Heart left ventricle (tissue), 16 donors: ENCODE data around the gene ERN1. TPM values are rescaled to one million over a fixed set of nuclear protein-coding genes. Genes with fewer than 3 reads are reported as not detected.

ENCODE experiments used
- ATAC-seq, 4 donors: fragments of 200-7000 bp; cut with Tn5 transposase; one replicate each; pipeline ENCODE4 v1.9.1; 2020 to 2022; ENCODE audit warnings: moderate library complexity in 4 of 4, mild to moderate bottlenecking in 3 of 4, moderate number of reproducible peaks in 1 of 4
- DNase-seq, 5 donors: peaks; one replicate each; pipeline ENCODE4 v3.0.0-alpha.2; 2020
- H3K27ac ChIP-seq, 12 donors: fragments of 200-600 bp; sonication (generic) in 4 of 12; one replicate each; pipeline versions ENCODE4 v1.5.0 to v1.8.0; 2016 to 2022; ENCODE audit warnings: mild to moderate bottlenecking in 2 of 12
- H3K27me3 ChIP-seq, 9 donors: fragments of 200-600 bp; sonication (generic) in 2 of 9; one replicate each; pipeline versions ENCODE4 v1.5.1 to v1.8.0; 2016 to 2022; ENCODE audit warnings: mild to moderate bottlenecking in 3 of 9
- H3K36me3 ChIP-seq, 9 donors: fragments of 200-600 bp; sonication (generic) in 2 of 9; one replicate each; pipeline versions ENCODE4 v1.5.0 to v1.8.0; 2018 to 2022; ENCODE audit warnings: mild to moderate bottlenecking in 2 of 9
- H3K4me1 ChIP-seq, 12 donors: fragments of 200-600 bp; sonication (generic) in 4 of 12; one replicate each; pipeline versions ENCODE4 v1.5.0 to v1.8.0; 2016 to 2022; ENCODE audit warnings: mild to moderate bottlenecking in 3 of 12
- H3K4me3 ChIP-seq, 12 donors: fragments of 200-600 bp; sonication (generic) in 4 of 12; one replicate each; pipeline versions ENCODE4 v1.5.0 to v1.8.0; 2017 to 2022; ENCODE audit warnings: mild to moderate bottlenecking in 9 of 12, moderate library complexity in 4 of 12
- H3K9me3 ChIP-seq, 12 donors: fragments of 200-600 bp; sonication (generic) in 4 of 12; one replicate each; pipeline versions ENCODE4 v1.5.0 to v1.8.0; 2016 to 2022; ENCODE audit warnings: mild to moderate bottlenecking in 1 of 12
- POLR2A ChIP-seq, 2 donors: fragments of 450-650 bp; IDR thresholded peaks; one replicate each; pipeline ENCODE4 v1.6.1; 2017; ENCODE audit warnings: antibody characterized with exemption in 2 of 2, mild to moderate bottlenecking in 2 of 2, moderate library complexity in 2 of 2
- WGBS, 4 donors: extraction: QIAGEN DNeasy Blood & Tissue Kit in 2 of 4; methylation state at CpG; one replicate each; pipeline versions ENCODE4 v1.1.5 to v1.1.7; 2013 to 2018; 5-methylcytosine and 5-hydroxymethylcytosine counted together
- intact Hi-C, 10 donors: fragments of 100-400 bp; cut with DNase I; formaldehyde crosslinking; loops; one replicate each; pipeline versions ENCODE4 v1.11.1 to v1.14.2; 2022
- polyA plus RNA-seq, 2 donors: library from polyadenylated mRNA; stranded (reverse); fragments of 200-250 nt; gene quantifications; one replicate each; pipeline ENCODE4 v1.2.3, GENCODE V29; 2013
- total RNA-seq, 9 donors: library from RNA; depleted of rRNA in 2 of 9; stranded (reverse); fragments of >200 nt in 2 of 9; fragmentation: NEBNext Ultra II Directional in 3 of 9; extraction: Animal tissue kit (Norgen Biotek cat#: 25700) in 3 of 9; gene quantifications; one replicate each; pipeline versions ENCODE4 v1.1.0 to v1.2.4, GENCODE V29; 2016 to 2023
- TF ChIP-seq, protein P1 (sequence below), 12 donors: fragments of 200-600 bp; sonication (generic) in 4 of 12; IDR thresholded peaks; one replicate each; pipeline versions ENCODE4 v1.5.0 to v1.8.0; 2018 to 2022; ENCODE audit warnings: antibody characterized with exemption in 12 of 12, mild to moderate bottlenecking in 5 of 12
- donor health status: ischemic (EF 13 %, LVEDD 7.1; RV severe dilation, severe dysfunction).
- donor health status: healthy with polysubstance abuse.
- donor health status: DM: no; HTN: yes; CAD: no.
- donor health status: DM: no; HTN: no; CAD: no.
- donor health status: ischemic (EF 25% LVEDD 6.9; RV normal size, moderate dysfunction).
- donor health status: ischemic (EF 25% LVEDD 5.7; RV mildly dilated, moderate dysfunction).
- donor health status: healthy.
- donor health status: DM: yes; HTN: yes; CAD: no.
- donor health status: ischemic (EF 35%, LVEDD 5.7; RV mildly dilated, moderate dysfunction).
- donor health status: nonischemic (EF 11% LVEDD 7.7; RV severe dilation, severe dysfunction).
- donor health status: DM: yes; HTN: yes; CAD: no.
- donor health status: PGD.
- donor health status: ischemic (EF 29% LVEDD 5.4; RV normal size, mild dysfunction).
- donor health status: nonischemic (EF 23%, LVEDD 6.1; RV moderate dilation, normal function).

ERN1 gene
- total and polyA plus RNA-seq, 11 donors: 1.5 to 18.7 (median 7.4) TPM

DNA sequence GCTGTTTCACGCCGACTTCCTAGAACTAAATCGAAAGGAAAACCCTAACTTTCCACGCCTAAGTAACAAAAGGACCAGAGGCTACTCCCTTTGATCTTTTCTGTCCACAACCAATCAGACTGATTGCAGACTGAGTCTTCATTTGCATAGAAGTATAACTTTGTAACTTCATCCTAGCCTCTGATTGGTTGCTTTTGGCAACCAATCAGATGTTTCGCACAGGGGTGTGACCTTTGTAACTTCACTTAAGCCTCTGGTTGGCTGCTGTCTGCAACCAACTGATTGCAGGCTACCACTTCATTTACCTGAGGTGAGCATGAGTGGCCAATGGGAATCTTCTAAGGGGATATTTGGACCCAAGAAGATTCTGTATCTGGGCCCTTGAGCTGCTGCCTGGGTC lies 92.1 kb downstream of the ERN1 start:
- 93 to 99% (median 97%) methylated on average over 5 of the region's 5 CpGs for WGBS, 4 donors
- Histone ChIP-seq H3K36me3 (peaks cover 0 to 46% (median under 1%) of the 10 kb centered on the region in 9 donors), H3K27ac (no peak overlapping the region), H3K9me3 (no peaks in the 10 kb centered on the region), H3K4me3 (no peak overlapping the region), H3K27me3 (no peaks in the 10 kb centered on the region), H3K4me1 (no peaks in the 10 kb centered on the region)
- intact Hi-C loops: loop anchor here in 3 of 10 donors (5.0 to 10.0 kb wide), 3 partner anchors 74 to 247 kb away; no protein-coding TSS in a partner anchor
- DNase-seq (no peak), ATAC-seq (no peak)
- TF ChIP-seq, protein P1, sequence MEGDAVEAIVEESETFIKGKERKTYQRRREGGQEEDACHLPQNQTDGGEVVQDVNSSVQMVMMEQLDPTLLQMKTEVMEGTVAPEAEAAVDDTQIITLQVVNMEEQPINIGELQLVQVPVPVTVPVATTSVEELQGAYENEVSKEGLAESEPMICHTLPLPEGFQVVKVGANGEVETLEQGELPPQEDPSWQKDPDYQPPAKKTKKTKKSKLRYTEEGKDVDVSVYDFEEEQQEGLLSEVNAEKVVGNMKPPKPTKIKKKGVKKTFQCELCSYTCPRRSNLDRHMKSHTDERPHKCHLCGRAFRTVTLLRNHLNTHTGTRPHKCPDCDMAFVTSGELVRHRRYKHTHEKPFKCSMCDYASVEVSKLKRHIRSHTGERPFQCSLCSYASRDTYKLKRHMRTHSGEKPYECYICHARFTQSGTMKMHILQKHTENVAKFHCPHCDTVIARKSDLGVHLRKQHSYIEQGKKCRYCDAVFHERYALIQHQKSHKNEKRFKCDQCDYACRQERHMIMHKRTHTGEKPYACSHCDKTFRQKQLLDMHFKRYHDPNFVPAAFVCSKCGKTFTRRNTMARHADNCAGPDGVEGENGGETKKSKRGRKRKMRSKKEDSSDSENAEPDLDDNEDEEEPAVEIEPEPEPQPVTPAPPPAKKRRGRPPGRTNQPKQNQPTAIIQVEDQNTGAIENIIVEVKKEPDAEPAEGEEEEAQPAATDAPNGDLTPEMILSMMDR (IDR thresholded peaks at IDR 0.05): no peak
- TF ChIP-seq POLR2A (IDR thresholded peaks at IDR 0.05): no peak

DNA sequence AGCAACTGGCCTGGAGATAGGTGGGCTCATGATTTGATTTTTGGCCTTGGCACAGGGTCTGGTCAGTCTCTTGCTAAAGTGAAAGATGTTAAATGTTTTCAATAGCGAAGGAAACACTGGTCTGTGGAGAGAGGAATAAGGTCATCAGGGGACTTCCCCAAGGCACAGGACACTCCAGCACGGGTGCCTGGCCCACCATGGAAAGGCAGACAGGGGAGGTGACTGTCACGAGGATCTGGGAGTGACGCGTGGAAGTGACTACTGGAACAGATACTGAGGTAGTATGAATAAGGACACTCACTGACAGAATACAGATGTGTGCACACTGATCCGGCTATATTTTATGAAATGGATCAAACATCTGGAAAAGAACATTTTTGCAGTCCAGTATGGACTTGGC lies 92.8 kb downstream of the ERN1 start:
- no peak overlapping the region for H3K4me3 ChIP-seq
- no peaks in the 10 kb centered on the region for H3K9me3 ChIP-seq
- H3K4me1 ChIP-seq: no peaks in the 10 kb centered on the region
- DNase-seq (no peak), ATAC-seq (peak in 1 of 4 donors; percentile 66)
- intact Hi-C loops: loop anchor here in 3 of 10 donors (5.0 to 10.0 kb wide), 3 partner anchors 75 to 248 kb away; no protein-coding TSS in a partner anchor
- H3K27me3 ChIP-seq: no peaks in the 10 kb centered on the region
- H3K27ac ChIP-seq: no peak overlapping the region
- H3K36me3 ChIP-seq: peaks cover 0 to 39% (median 0%) of the 10 kb centered on the region in 9 donors
- TF ChIP-seq, protein P1 (IDR thresholded peaks at IDR 0.05): no peak
- no peak for TF ChIP-seq POLR2A (IDR thresholded peaks at IDR 0.05)
- WGBS, 4 donors: 65 to 78% (median 70%) methylated on average over 6 of the region's 6 CpGs

DNA sequence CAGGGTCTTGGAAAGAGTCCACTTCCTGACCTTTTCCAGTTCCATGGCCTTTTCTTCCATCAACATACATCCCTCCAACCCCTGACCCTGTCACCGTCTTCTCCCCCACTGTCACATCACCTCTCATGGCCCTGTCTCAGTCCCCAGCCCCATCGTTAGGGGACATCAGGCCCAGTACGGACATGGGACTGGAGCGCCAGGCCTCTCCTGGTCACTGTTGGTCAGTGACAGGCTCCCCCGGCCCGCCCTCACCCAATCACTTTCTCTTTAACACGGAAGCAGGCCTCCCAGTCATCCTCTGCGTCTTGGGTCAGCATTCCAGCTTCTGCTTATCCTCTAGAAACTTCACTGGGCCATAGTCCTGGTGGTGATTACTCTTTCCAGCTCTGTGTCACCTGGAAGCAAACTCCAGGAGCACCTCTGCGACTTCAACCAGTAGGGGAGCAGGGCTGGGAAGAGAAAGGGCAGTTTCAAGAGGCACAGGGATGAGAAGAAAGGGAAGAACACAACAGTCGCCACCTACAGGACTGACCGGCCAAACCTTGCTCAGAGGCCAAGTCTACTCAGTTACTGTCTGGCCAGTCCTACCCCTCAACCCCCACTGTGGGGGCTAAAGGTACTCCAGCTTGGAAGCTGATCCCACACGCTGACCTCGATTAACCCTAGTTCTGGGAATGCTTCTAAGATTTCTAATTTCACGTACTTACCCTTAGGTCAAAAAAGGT lies 93.6 kb downstream of the ERN1 start:
- Histone ChIP-seq H3K4me1 (no peaks in the 10 kb centered on the region), H3K4me3 (no peak overlapping the region), H3K36me3 (peaks cover 0 to 31% (median 0%) of the 10 kb centered on the region in 9 donors), H3K27ac (no peak overlapping the region), H3K27me3 (no peaks in the 10 kb centered on the region), H3K9me3 (no peaks in the 10 kb centered on the region)
- WGBS, 4 donors: 89 to 92% (median 91%) methylated on average over 14 of the region's 14 CpGs
- no peak for DNase-seq
- intact Hi-C loops: loop anchor here in 3 of 10 donors (5.0 to 10.0 kb wide), 3 partner anchors 76 to 248 kb away; no protein-coding TSS in a partner anchor
- no peak for ATAC-seq
- no peak for TF ChIP-seq POLR2A (IDR thresholded peaks at IDR 0.05)
- TF ChIP-seq, protein P1 (IDR thresholded peaks at IDR 0.05): no peak

DNA sequence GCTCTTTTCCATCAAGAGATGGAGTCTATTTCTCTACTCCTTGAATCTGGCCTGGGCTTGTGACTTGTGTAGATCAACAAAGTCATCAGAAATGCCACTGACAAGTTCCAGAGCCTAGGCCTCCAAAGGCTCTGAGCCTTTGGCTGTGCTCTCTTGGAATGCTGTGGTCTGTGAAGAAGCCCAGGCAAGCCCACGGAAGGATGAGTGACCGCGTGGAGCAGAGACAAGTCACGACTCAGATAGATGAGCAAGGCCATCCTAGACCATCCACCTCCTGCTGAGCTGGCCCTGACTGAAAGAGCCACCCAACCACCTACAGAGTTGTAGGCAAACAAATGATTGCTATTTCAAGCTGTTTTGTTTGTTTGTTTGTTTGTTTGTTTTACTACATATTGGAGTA lies 97.9 kb downstream of the ERN1 start:
- Histone ChIP-seq H3K4me1 (no peaks in the 10 kb centered on the region), H3K9me3 (no peaks in the 10 kb centered on the region), H3K4me3 (no peak overlapping the region), H3K27ac (no peak overlapping the region), H3K27me3 (no peaks in the 10 kb centered on the region), H3K36me3 (no peaks in the 10 kb centered on the region)
- DNase-seq (no peak), ATAC-seq (no peak)
- 76 to 86% (median 81%) methylated on average over 4 of the region's 4 CpGs for WGBS, 4 donors
- no peak for TF ChIP-seq POLR2A (IDR thresholded peaks at IDR 0.05)
- TF ChIP-seq, protein P1 (IDR thresholded peaks at IDR 0.05): no peak
- intact Hi-C loops: loop anchor here in 1 of 10 donors (10.0 kb wide), 1 partner anchor 253 kb away; no protein-coding TSS in a partner anchor
